ENCODE measurements around the gene FOXF1. TPM values are rescaled to one million over a fixed set of nuclear protein-coding genes. Genes with fewer than 3 reads are reported as not detected.

The FOXF1 gene
- total and polyA plus RNA-seq, 4 donors, result 12.2 to 34.4 (median 19.1) TPM

GRCh38 chr16:86562356-86562755 is 52.0 kb downstream of the FOXF1 start:
- ATAC-seq (ENCODE audit: insufficient read depth, low FRiP score), result no peak
- 77 to 82% methylated on average over 6 of the region's 6 CpGs for WGBS, 2 donors
- Histone ChIP-seq H3K36me3 (ENCODE audit: control insufficient read depth in 4 of 4, insufficient read depth in 4 of 4, low read length in 4 of 4) (no peaks in the 10 kb centered on the region), H3K9ac (ENCODE audit: insufficient read depth in 1 of 2, low read length in 2 of 2) (no peak overlapping the region), H3K27ac (ENCODE audit: low read depth in 1 of 2, low read length in 1 of 2) (no peak overlapping the region), H3K4me1 (ENCODE audit: control insufficient read depth in 5 of 5, insufficient read depth in 5 of 5, low read length in 5 of 5) (peaks cover 0 to 6% (median 4%) of the 10 kb centered on the region in 5 donors), H3K27me3 (ENCODE audit: control insufficient read depth in 3 of 3, insufficient read depth in 3 of 3, low read length in 2 of 3) (peaks cover 9 to 29% (median 27%) of the 10 kb centered on the region in 3 donors), H3K9me3 (ENCODE audit: control insufficient read depth in 4 of 4, insufficient read depth in 3 of 4, low read length in 3 of 4) (peaks cover 0 to 1% (median 0%) of the 10 kb centered on the region in 4 donors), H3K4me3 (no peak overlapping the region)
- no peak for TF ChIP-seq CTCF (IDR thresholded peaks at IDR 0.05; ENCODE audit: control extremely low read depth, extremely low read depth)
- DNase-seq, result no peak

- Histone ChIP-seq H3K9me3 (ENCODE audit: control insufficient read depth in 4 of 4, insufficient read depth in 3 of 4, low read length in 3 of 4) (peaks cover 0 to 2% (median 0%) of the 10 kb centered on the region in 4 donors), H3K9ac (ENCODE audit: insufficient read depth in 1 of 2, low read length in 2 of 2) (peak overlapping the region; percentile 16 to 50), H3K27me3 (ENCODE audit: control insufficient read depth in 3 of 3, insufficient read depth in 3 of 3, low read length in 2 of 3) (peaks cover 9 to 35% (median 32%) of the 10 kb centered on the region in 3 donors), H3K27ac (ENCODE audit: low read depth in 1 of 2, low read length in 1 of 2) (no peak overlapping the region), H3K4me3 (no peak overlapping the region), H3K4me1 (ENCODE audit: control insufficient read depth in 5 of 5, insufficient read depth in 5 of 5, low read length in 5 of 5) (peaks cover 0 to 10% (median 4%) of the 10 kb centered on the region in 5 donors), H3K36me3 (ENCODE audit: control insufficient read depth in 4 of 4, insufficient read depth in 4 of 4, low read length in 4 of 4) (no peaks in the 10 kb centered on the region)
- peak; percentile 100 for TF ChIP-seq CTCF (IDR thresholded peaks at IDR 0.05; ENCODE audit: control extremely low read depth, extremely low read depth)
- WGBS, 2 donors, result 1% methylated on average over 41 of the region's 41 CpGs
- DNase-seq (peak; percentile 91 to 94 (median 93)), ATAC-seq (ENCODE audit: insufficient read depth, low FRiP score) (peak; percentile 97)
Observed at GRCh38 chr16:86563469-86564345, 53.4 kb downstream of the FOXF1 start.

Other genes starting within 250 kb of the FOXF1 start
- 10 to 100 TPM; 23.3 to 28.5 TPM for gene MTHFSD, start 44.7 kb downstream of the FOXF1 start, total RNA-seq
- gene MTHFSD, start 44.7 kb downstream of the FOXF1 start, polyA plus RNA-seq, result 1 to 10 TPM; 9.4 to 9.9 TPM
- gene FOXC2, start 56.3 kb downstream of the FOXF1 start, total RNA-seq, result 1 to 10 TPM in 1 of 2 donors, under 1 TPM in 1; 0.82 to 2.7 TPM
- under 1 TPM; 0.37 to 0.43 TPM for gene FOXC2, start 56.3 kb downstream of the FOXF1 start, polyA plus RNA-seq
- 1 to 10 TPM; 2.0 to 2.5 TPM for gene FOXL1, start 68.0 kb downstream of the FOXF1 start, total RNA-seq
- gene FOXL1, start 68.0 kb downstream of the FOXF1 start, polyA plus RNA-seq, result under 1 TPM; 0.41 to 0.68 TPM

Measured in lung (tissue), 12 donors.